ENCODE data around the gene OXGR1. TPM values are rescaled to one million over a fixed set of nuclear protein-coding genes. Genes with fewer than 3 reads are reported as not detected.
"Not testable (repeated sequence)": the region's sequence is repeated elsewhere in the genome, so short reads cannot be mapped to it uniquely, and the experiment has no call there.

OXGR1 gene
- total RNA-seq, 1 donor from 2014 or later: 0.80 TPM

DNA sequence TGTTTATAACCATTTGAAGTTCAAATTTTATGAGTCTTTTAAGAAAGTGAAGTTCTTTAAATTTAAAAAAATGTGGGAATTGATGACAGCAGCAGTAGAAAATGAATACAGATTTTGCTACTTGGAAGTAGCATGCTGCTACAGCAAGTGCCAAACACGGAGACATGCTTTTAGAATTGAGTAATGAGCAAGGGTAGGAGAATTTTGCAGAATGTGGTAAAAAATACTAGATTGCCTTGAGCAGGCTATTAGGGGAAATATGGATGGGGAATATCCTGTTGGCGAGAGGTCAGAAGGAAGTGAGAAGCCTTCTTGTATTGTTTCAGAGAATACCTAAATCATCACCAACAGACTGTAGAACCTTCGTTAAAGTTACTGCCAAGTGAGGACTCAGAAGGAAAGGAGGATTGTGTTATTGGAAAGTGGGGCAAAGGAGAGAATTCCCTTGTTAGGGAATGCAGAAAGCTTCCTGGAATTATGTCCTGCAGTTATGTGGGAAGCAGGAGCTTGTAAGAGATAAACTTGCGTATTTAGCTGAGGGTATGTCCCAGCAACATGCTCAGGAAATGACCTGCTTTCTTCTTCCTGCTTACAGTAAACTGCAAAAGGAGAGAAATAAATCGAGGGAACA lies 32.4 kb upstream of the OXGR1 start:
- Mint-ChIP-seq H3K9me3 (no peaks in the 10 kb centered on the region), H3K27ac (no peak overlapping the region), H3K4me3 (no peak overlapping the region), H3K27me3 (no peaks in the 10 kb centered on the region), H3K36me3 (no peaks in the 10 kb centered on the region), H3K4me1 (ENCODE audit: unreplicated experiment) (peaks cover 10% of the 10 kb centered on the region)
- no peak for DNase-seq (ENCODE audit: extremely low spot score, unreplicated experiment)
- TF ChIP-seq, protein P1, sequence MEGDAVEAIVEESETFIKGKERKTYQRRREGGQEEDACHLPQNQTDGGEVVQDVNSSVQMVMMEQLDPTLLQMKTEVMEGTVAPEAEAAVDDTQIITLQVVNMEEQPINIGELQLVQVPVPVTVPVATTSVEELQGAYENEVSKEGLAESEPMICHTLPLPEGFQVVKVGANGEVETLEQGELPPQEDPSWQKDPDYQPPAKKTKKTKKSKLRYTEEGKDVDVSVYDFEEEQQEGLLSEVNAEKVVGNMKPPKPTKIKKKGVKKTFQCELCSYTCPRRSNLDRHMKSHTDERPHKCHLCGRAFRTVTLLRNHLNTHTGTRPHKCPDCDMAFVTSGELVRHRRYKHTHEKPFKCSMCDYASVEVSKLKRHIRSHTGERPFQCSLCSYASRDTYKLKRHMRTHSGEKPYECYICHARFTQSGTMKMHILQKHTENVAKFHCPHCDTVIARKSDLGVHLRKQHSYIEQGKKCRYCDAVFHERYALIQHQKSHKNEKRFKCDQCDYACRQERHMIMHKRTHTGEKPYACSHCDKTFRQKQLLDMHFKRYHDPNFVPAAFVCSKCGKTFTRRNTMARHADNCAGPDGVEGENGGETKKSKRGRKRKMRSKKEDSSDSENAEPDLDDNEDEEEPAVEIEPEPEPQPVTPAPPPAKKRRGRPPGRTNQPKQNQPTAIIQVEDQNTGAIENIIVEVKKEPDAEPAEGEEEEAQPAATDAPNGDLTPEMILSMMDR (conservative IDR thresholded peaks at IDR 0.05): no peak

DNA sequence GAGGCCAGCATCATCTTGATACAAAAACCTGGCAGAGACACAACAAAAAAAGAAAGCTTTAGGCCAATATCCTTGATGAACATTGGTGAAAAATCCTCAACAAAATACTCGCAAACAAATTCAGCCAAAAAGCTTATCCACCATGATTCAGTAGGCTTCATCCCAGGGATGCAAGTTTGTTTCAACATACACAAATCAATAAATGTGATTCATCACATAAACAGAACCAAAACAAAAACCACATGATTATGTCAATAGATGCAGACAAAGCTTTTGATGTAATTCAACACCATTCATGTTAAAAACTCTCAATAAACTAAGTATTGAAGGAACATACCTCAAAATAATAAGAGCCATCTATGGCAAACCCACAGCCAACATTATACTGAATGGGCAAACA lies 29.5 kb upstream of the OXGR1 start:
- H3K4me1 Mint-ChIP-seq (ENCODE audit: unreplicated experiment); H3K27ac Mint-ChIP-seq; H3K36me3 Mint-ChIP-seq; H3K9me3 Mint-ChIP-seq; DNase-seq (ENCODE audit: extremely low spot score, unreplicated experiment); H3K4me3 Mint-ChIP-seq: not testable (repeated sequence)
- H3K27me3 Mint-ChIP-seq: peaks cover 15% of the 10 kb centered on the region

DNA sequence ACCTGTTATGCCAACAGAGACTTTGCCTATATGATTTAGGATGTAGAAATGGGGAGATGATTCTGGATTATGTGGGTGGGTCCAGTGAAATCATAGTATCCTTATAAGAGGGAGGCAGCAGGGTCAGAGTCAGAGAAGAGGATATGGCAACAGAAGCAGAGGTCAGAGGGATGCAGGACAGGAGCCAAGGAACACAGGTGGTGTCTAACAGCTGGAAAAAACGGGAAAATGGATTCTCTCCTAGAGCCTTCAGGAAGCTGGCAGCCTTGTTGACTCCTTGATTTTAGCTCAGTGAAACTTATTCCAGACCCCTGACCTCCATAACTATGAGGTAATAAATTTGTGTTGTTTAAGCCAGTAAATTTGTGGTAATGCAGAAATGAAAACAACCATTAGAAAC lies 28.8 kb upstream of the OXGR1 start:
- DNase-seq (ENCODE audit: extremely low spot score, unreplicated experiment): no peak
- Mint-ChIP-seq H3K36me3 (no peaks in the 10 kb centered on the region), H3K9me3 (no peaks in the 10 kb centered on the region), H3K27ac (no peak overlapping the region), H3K4me3 (no peak overlapping the region), H3K27me3 (peaks cover 17% of the 10 kb centered on the region), H3K4me1 (ENCODE audit: unreplicated experiment) (no peaks in the 10 kb centered on the region)
- TF ChIP-seq, protein P1 (conservative IDR thresholded peaks at IDR 0.05): no peak

DNA sequence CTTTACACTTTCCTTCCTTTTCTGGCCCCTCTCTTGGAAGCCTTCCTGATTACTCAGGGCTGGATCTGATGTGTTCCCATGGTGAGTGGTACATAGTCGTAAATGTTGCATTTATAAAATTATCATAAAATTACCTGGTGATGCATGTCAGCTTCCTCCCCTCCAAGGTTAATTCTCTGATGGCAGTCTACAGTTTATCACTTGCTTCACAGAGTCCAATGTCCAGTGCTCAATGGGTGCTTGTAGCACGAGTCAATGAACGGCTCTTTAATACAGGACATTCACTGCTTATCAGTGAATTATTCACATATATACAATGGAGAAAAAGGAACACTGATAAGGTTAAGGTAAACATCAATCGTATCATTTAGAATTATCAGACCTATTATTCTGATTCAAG lies 27.0 kb upstream of the OXGR1 start:
- TF ChIP-seq, protein P1 (conservative IDR thresholded peaks at IDR 0.05): no peak
- Mint-ChIP-seq H3K36me3 (no peaks in the 10 kb centered on the region), H3K4me1 (ENCODE audit: unreplicated experiment) (no peaks in the 10 kb centered on the region), H3K9me3 (no peaks in the 10 kb centered on the region), H3K4me3 (no peak overlapping the region), H3K27me3 (peaks cover 21% of the 10 kb centered on the region), H3K27ac (no peak overlapping the region)
- DNase-seq (ENCODE audit: extremely low spot score, unreplicated experiment): no peak

DNA sequence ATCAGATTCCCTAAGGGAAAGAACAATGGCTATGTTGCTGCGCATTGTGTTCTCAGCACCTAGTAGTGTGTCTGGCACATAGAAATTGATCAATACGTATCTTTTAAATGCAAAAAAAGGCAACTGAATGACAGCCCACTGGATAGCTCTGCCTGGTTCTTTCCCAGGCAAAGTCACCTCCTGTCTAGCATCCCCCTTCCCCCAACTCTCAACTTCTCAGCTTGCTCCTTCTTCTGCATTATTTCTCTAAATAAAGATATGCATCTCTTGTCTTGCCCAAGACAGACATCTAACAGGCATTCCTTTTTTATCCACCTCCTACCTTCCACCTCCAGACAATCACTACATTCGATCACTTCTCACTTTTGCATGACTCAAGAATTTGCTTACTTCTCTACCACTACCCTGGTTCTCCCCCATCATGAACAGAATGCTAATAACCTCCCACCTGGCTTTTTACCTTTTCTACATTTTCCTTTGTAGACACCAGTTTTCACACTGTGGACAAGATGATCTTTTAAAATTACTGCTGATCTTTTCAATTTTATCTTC lies 26.5 kb upstream of the OXGR1 start:
- peaks cover 21% of the 10 kb centered on the region for H3K27me3 Mint-ChIP-seq
- no peaks in the 10 kb centered on the region for H3K36me3 Mint-ChIP-seq
- H3K4me1 Mint-ChIP-seq (ENCODE audit: unreplicated experiment): no peaks in the 10 kb centered on the region
- no peak overlapping the region for H3K4me3 Mint-ChIP-seq
- DNase-seq (ENCODE audit: extremely low spot score, unreplicated experiment): no peak
- H3K9me3 Mint-ChIP-seq: no peaks in the 10 kb centered on the region
- no peak overlapping the region for H3K27ac Mint-ChIP-seq
- TF ChIP-seq, protein P1 (conservative IDR thresholded peaks at IDR 0.05): no peak

DNA sequence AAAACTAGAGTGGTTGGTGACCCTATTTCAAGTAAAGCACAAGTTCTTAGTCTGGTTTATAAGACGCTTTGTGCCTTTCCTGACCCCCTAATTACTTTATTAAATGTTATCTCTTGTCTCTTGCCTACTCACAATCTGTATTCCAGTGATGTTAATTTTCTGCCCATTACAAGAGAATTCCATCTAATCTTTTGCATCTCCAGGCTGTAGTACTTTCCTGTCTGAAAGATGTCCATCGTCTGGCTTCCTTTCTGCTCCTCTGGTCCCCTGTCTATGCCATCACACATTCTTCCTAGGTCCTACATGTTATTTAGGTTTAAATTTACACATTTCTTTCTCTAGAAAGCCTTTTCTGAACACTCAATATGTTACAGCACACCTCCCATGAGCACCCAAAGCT lies 25.9 kb upstream of the OXGR1 start:
- Mint-ChIP-seq H3K36me3 (no peaks in the 10 kb centered on the region), H3K9me3 (no peaks in the 10 kb centered on the region), H3K4me1 (ENCODE audit: unreplicated experiment) (no peaks in the 10 kb centered on the region), H3K27ac (no peak overlapping the region), H3K27me3 (peaks cover 21% of the 10 kb centered on the region), H3K4me3 (no peak overlapping the region)
- TF ChIP-seq, protein P1 (conservative IDR thresholded peaks at IDR 0.05): no peak
- no peak for DNase-seq (ENCODE audit: extremely low spot score, unreplicated experiment)

Data from type B pancreatic cell (in vitro differentiated cells).